ENCODE measurements around the gene RFC2. TPM values are rescaled to one million over a fixed set of nuclear protein-coding genes. Genes with fewer than 3 reads are reported as not detected.

RFC2 gene
- total and polyA plus RNA-seq, 2 of the 8 experiments (the other 6 are each of a cell fraction or from before 2014, with no cell fraction given) = 52.9 to 85.4 TPM

DNA sequence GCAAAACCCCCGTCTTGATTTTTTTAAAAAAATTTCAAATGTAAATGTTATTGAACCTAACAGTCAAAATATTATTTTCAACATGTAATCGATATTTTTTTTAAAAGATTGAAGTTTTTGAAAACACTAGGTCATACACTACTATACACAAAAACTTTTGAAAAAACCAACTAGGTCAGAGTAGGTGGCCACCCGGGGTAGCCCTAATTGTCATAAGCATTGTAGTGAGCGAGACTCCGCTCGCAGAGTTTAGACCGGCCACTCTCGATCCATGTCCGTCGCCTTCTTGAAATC, 417 bp downstream of the RFC2 start:
- H2BK15ac ChIP-seq (ENCODE audit: low read length) = no peak overlapping the region
- H3K4me3 ChIP-seq (ENCODE audit: extremely low read depth in 1 of 4, insufficient read depth in 2 of 4, low read depth in 3 of 4, low read length in 4 of 4) = peak overlapping the region; percentile 79 to 97 (median 84)
- peak overlapping the region; percentile 32 for H3K56ac ChIP-seq (replicated peaks; ENCODE audit: insufficient read length, low read depth, low read length)
- peaks cover 0 to 5% (median 3%) of the 10 kb centered on the region in 4 experiments; a peak in 4 of 7 replicates for H3K4me1 ChIP-seq (replicated peaks in 1 of 4; ENCODE audit: control insufficient read depth in 3 of 4, insufficient read depth in 4 of 4, low read length in 3 of 4)
- no peak for DNase-seq (ENCODE audit: low read depth in 1 of 2, low spot score in 2 of 2)
- no peaks in the 10 kb centered on the region for H3K27me3 ChIP-seq (replicated peaks in 1 of 4; ENCODE audit: control insufficient read depth in 3 of 4, extremely low read depth in 1 of 4, insufficient read depth in 3 of 4, low read length in 3 of 4)
- peak overlapping the region; percentile 99; the same call in 1 of the 2 replicates for H3K18ac ChIP-seq (ENCODE audit: extremely low read depth, low read length)
- H3K23me2 ChIP-seq (ENCODE audit: low read depth, low read length) = peaks cover 3% of the 10 kb centered on the region
- H2AK5ac ChIP-seq (ENCODE audit: low read depth, low read length) = no peak overlapping the region
- H2BK5ac ChIP-seq (ENCODE audit: low read depth, low read length) = peak overlapping the region; percentile 96
- TF ChIP-seq TBP (IDR thresholded peaks at IDR 0.05; ENCODE audit: low read depth, low read length) (no peak), POLR2A (IDR thresholded peaks at IDR 0.05; ENCODE audit: control extremely low read depth in 1 of 2, low read depth in 2 of 2, low read length in 2 of 2) (peak in 1 of 2 experiments; percentile 54; a peak in 1 of 3 replicates), SAP30 (IDR thresholded peaks at IDR 0.05; ENCODE audit: insufficient read depth, insufficient replicate concordance, low read length) (peak; percentile 86)
- peaks cover 0 to 3% of the 10 kb centered on the region in 2 experiments for H4K20me1 ChIP-seq (replicated peaks in 1 of 2; ENCODE audit: control insufficient read depth in 1 of 2, insufficient read depth in 2 of 2, low read length in 2 of 2)
- peaks cover 2% of the 10 kb centered on the region; the same call in 1 of the 2 replicates for H3K79me1 ChIP-seq (ENCODE audit: low read depth, low read length)
- H2BK20ac ChIP-seq (ENCODE audit: low read length) = no peak overlapping the region
- H4K91ac ChIP-seq (replicated peaks; ENCODE audit: insufficient read length, low read length) = no peak overlapping the region
- peak overlapping the region; percentile 66 for H4K5ac ChIP-seq (ENCODE audit: insufficient read length, low read depth, low read length)
- peaks cover 17 to 33% (median 22%) of the 10 kb centered on the region in 4 experiments for H3K36me3 ChIP-seq (ENCODE audit: control insufficient read depth in 2 of 4, insufficient read depth in 4 of 4, low read length in 3 of 4)
- peak overlapping the region; percentile 75; the same call in 1 of the 2 replicates for H2BK12ac ChIP-seq (ENCODE audit: low read depth, low read length)
- H3K9ac ChIP-seq (replicated peaks in 1 of 4; ENCODE audit: extremely low read depth in 1 of 4, low read depth in 3 of 4, low read length in 3 of 4) = peak overlapping the region; percentile 82 to 96 (median 94)
- FAIRE-seq = no peak
- H3K4me2 ChIP-seq (ENCODE audit: insufficient read depth in 1 of 2, low read depth in 2 of 2, low read length in 2 of 2) = peak overlapping the region; percentile 63 to 84
- H3K4ac ChIP-seq (replicated peaks; ENCODE audit: insufficient read length, low read depth, low read length) = peak overlapping the region; percentile 17
- H3K27ac ChIP-seq (ENCODE audit: low read depth, low read length) = peak overlapping the region; percentile 77
- CTCF ChIA-PET (ENCODE audit: partially characterized antibody) = interaction anchor here (0.6 to 1.4 kb wide), 7 partner anchors 12 to 150 kb away, joined by 3 to 6 read pairs (median 3); no protein-coding TSS in a partner anchor
- H4K8ac ChIP-seq (ENCODE audit: extremely low read depth, insufficient read depth, low read length) = peak overlapping the region; percentile 99
- no peak overlapping the region for H2BK120ac ChIP-seq (replicated peaks; ENCODE audit: low read depth, low read length)
- no peak overlapping the region for H2AFZ ChIP-seq (ENCODE audit: low read length)
- POLR2A ChIA-PET (ENCODE audit: partially characterized antibody) = interaction anchor here (0.7 to 1.9 kb wide), 6 partner anchors 12 to 145 kb away, joined by 3 to 7 read pairs (median 4); no protein-coding TSS in a partner anchor
- 9% methylated on average over 10 of the region's 10 CpGs; no CpG with 5 or more reads in 1 of the 2 experiments for WGBS, 2 experiments (ENCODE audit: extremely low coverage in 1 of 2, insufficient coverage in 1 of 2, insufficient read length in 1 of 2, insufficient replicate concordance in 2 of 2, low coverage in 1 of 2, low lambda C conversion rate in 2 of 2, missing lambda C conversion rate in 1 of 2)
- peaks cover 3 to 26% of the 10 kb centered on the region in 2 experiments; a peak in 3 of 4 replicates for H3K79me2 ChIP-seq (ENCODE audit: control insufficient read depth in 1 of 2, insufficient read depth in 2 of 2, low read length in 2 of 2)
- H3K23ac ChIP-seq (ENCODE audit: insufficient read length) = no peak overlapping the region
- H3K14ac ChIP-seq (ENCODE audit: insufficient read length) = no peak overlapping the region
- H3K9me3 ChIP-seq (ENCODE audit: insufficient read depth in 2 of 2, low read depth in 1 of 2, low read length in 1 of 2) = no peaks in the 10 kb centered on the region

Data from H1 (cell line).